ENCODE results near the gene ABTB2.

The ABTB2 gene

GRCh38 chr11:34124885-34125668, 232.7 kb downstream of the ABTB2 start:
- no peaks in the 10 kb centered on the region for H3K27me3 ChIP-seq (replicated peaks; ENCODE audit: control insufficient read depth, insufficient read depth, low read length, poor library complexity, severe bottlenecking)
- no peak for DNase-seq
- H3K27ac ChIP-seq (ENCODE audit: insufficient read depth, low read length, poor library complexity, severe bottlenecking) = no peak overlapping the region
- H3K9me3 ChIP-seq (ENCODE audit: control insufficient read depth, low read length) = no peaks in the 10 kb centered on the region
- H3K4me3 ChIP-seq (ENCODE audit: insufficient read depth, low read depth, low read length, poor library complexity, severe bottlenecking) = no peak overlapping the region
- peaks cover 81% of the 10 kb centered on the region for H3K36me3 ChIP-seq (ENCODE audit: control insufficient read depth, insufficient read depth, low read length)
- no peaks in the 10 kb centered on the region for H3K4me1 ChIP-seq (ENCODE audit: control insufficient read depth, insufficient read depth, low read length, poor library complexity, severe bottlenecking)

GRCh38 chr11:34120651-34121050, 237.2 kb downstream of the ABTB2 start:
- peaks cover 92% of the 10 kb centered on the region for H3K36me3 ChIP-seq (ENCODE audit: control insufficient read depth, insufficient read depth, low read length)
- no peak for DNase-seq

GRCh38 chr11:34114471-34114870, 243.3 kb downstream of the ABTB2 start:
- H3K36me3 ChIP-seq (ENCODE audit: control insufficient read depth, insufficient read depth, low read length) = peaks cover 94% of the 10 kb centered on the region
- H3K27me3 ChIP-seq (replicated peaks; ENCODE audit: control insufficient read depth, insufficient read depth, low read length, poor library complexity, severe bottlenecking) = no peaks in the 10 kb centered on the region
- no peaks in the 10 kb centered on the region for H3K4me1 ChIP-seq (ENCODE audit: control insufficient read depth, insufficient read depth, low read length, poor library complexity, severe bottlenecking)
- no peak overlapping the region for H3K27ac ChIP-seq (ENCODE audit: insufficient read depth, low read length, poor library complexity, severe bottlenecking)
- no peak for DNase-seq
- H3K9me3 ChIP-seq (ENCODE audit: control insufficient read depth, low read length) = no peaks in the 10 kb centered on the region
- H3K4me3 ChIP-seq (ENCODE audit: insufficient read depth, low read depth, low read length, poor library complexity, severe bottlenecking) = no peak overlapping the region

More at GRCh38 chr11:34120651-34121050, 237.2 kb downstream of the ABTB2 start:
- Histone ChIP-seq H3K9me3 (ENCODE audit: control insufficient read depth, low read length) (no peaks in the 10 kb centered on the region), H3K27ac (ENCODE audit: insufficient read depth, low read length, poor library complexity, severe bottlenecking) (no peak overlapping the region), H3K27me3 (replicated peaks; ENCODE audit: control insufficient read depth, insufficient read depth, low read length, poor library complexity, severe bottlenecking) (no peaks in the 10 kb centered on the region), H3K4me1 (ENCODE audit: control insufficient read depth, insufficient read depth, low read length, poor library complexity, severe bottlenecking) (no peaks in the 10 kb centered on the region), H3K4me3 (ENCODE audit: insufficient read depth, low read depth, low read length, poor library complexity, severe bottlenecking) (no peak overlapping the region)

- H3K27ac ChIP-seq (ENCODE audit: insufficient read depth, low read length, poor library complexity, severe bottlenecking) = no peak overlapping the region
- no peak for DNase-seq
- H3K4me3 ChIP-seq (ENCODE audit: insufficient read depth, low read depth, low read length, poor library complexity, severe bottlenecking) = no peak overlapping the region
- no peaks in the 10 kb centered on the region for H3K4me1 ChIP-seq (ENCODE audit: control insufficient read depth, insufficient read depth, low read length, poor library complexity, severe bottlenecking)
- H3K9me3 ChIP-seq (ENCODE audit: control insufficient read depth, low read length) = no peaks in the 10 kb centered on the region
- peaks cover 94% of the 10 kb centered on the region for H3K36me3 ChIP-seq (ENCODE audit: control insufficient read depth, insufficient read depth, low read length)
- no peaks in the 10 kb centered on the region for H3K27me3 ChIP-seq (replicated peaks; ENCODE audit: control insufficient read depth, insufficient read depth, low read length, poor library complexity, severe bottlenecking)
Observed at GRCh38 chr11:34114014-34114413, 243.8 kb downstream of the ABTB2 start.

- peaks cover under 1% of the 10 kb centered on the region for H3K4me1 ChIP-seq (ENCODE audit: control insufficient read depth, insufficient read depth, low read length, poor library complexity, severe bottlenecking)
- H3K36me3 ChIP-seq (ENCODE audit: control insufficient read depth, insufficient read depth, low read length) = peaks cover 77% of the 10 kb centered on the region
Observed at GRCh38 chr11:34111722-34112270, 246.0 kb downstream of the ABTB2 start.

GRCh38 chr11:34105957-34106504, 251.8 kb downstream of the ABTB2 start:
- peaks cover 14% of the 10 kb centered on the region for H3K4me1 ChIP-seq (ENCODE audit: control insufficient read depth, insufficient read depth, low read length, poor library complexity, severe bottlenecking)

More at GRCh38 chr11:34111722-34112270, 246.0 kb downstream of the ABTB2 start:
- H3K4me3 ChIP-seq (ENCODE audit: insufficient read depth, low read depth, low read length, poor library complexity, severe bottlenecking) = no peak overlapping the region
- DNase-seq = no peak
- H3K27me3 ChIP-seq (replicated peaks; ENCODE audit: control insufficient read depth, insufficient read depth, low read length, poor library complexity, severe bottlenecking) = no peaks in the 10 kb centered on the region
- no peak overlapping the region for H3K27ac ChIP-seq (ENCODE audit: insufficient read depth, low read length, poor library complexity, severe bottlenecking)
- H3K9me3 ChIP-seq (ENCODE audit: control insufficient read depth, low read length) = no peaks in the 10 kb centered on the region

GRCh38 chr11:34105079-34105956, 252.5 kb downstream of the ABTB2 start, which contains the start of gene NAT10:
Gene NAT10 (plus strand): TSS chr11:34105629. CDS start chr11:34108226, 2,597 bp downstream.
- H3K9me3 ChIP-seq (ENCODE audit: control insufficient read depth, low read length) = no peaks in the 10 kb centered on the region
- DNase-seq = peak; percentile 97
- peak within 1 kb of the TSS; percentile 90 for H3K27ac ChIP-seq (ENCODE audit: insufficient read depth, low read length, poor library complexity, severe bottlenecking)
- H3K36me3 ChIP-seq (ENCODE audit: control insufficient read depth, insufficient read depth, low read length) = peaks cover 22% of the 10 kb centered on the region
- H3K27me3 ChIP-seq (replicated peaks; ENCODE audit: control insufficient read depth, insufficient read depth, low read length, poor library complexity, severe bottlenecking) = no peaks in the 10 kb centered on the region
- H3K4me3 ChIP-seq (ENCODE audit: insufficient read depth, low read depth, low read length, poor library complexity, severe bottlenecking) = peak within 1 kb of the TSS; percentile 71
- H3K4me1 ChIP-seq (ENCODE audit: control insufficient read depth, insufficient read depth, low read length, poor library complexity, severe bottlenecking) = peaks cover 14% of the 10 kb centered on the region

More at GRCh38 chr11:34105957-34106504, 251.8 kb downstream of the ABTB2 start:
- Histone ChIP-seq H3K36me3 (ENCODE audit: control insufficient read depth, insufficient read depth, low read length) (peaks cover 24% of the 10 kb centered on the region), H3K27me3 (replicated peaks; ENCODE audit: control insufficient read depth, insufficient read depth, low read length, poor library complexity, severe bottlenecking) (no peaks in the 10 kb centered on the region), H3K27ac (ENCODE audit: insufficient read depth, low read length, poor library complexity, severe bottlenecking) (peak overlapping the region; percentile 90), H3K4me3 (ENCODE audit: insufficient read depth, low read depth, low read length, poor library complexity, severe bottlenecking) (peak overlapping the region; percentile 71), H3K9me3 (ENCODE audit: control insufficient read depth, low read length) (no peaks in the 10 kb centered on the region)
- no peak for DNase-seq

- H3K27me3 ChIP-seq (replicated peaks; ENCODE audit: control insufficient read depth, insufficient read depth, low read length, poor library complexity, severe bottlenecking) = no peaks in the 10 kb centered on the region
- no peak for DNase-seq
- peak overlapping the region; percentile 90 for H3K27ac ChIP-seq (ENCODE audit: insufficient read depth, low read length, poor library complexity, severe bottlenecking)
- H3K9me3 ChIP-seq (ENCODE audit: control insufficient read depth, low read length) = no peaks in the 10 kb centered on the region
- H3K4me3 ChIP-seq (ENCODE audit: insufficient read depth, low read depth, low read length, poor library complexity, severe bottlenecking) = peak overlapping the region; percentile 71
- peaks cover 14% of the 10 kb centered on the region for H3K4me1 ChIP-seq (ENCODE audit: control insufficient read depth, insufficient read depth, low read length, poor library complexity, severe bottlenecking)
- peaks cover 20% of the 10 kb centered on the region for H3K36me3 ChIP-seq (ENCODE audit: control insufficient read depth, insufficient read depth, low read length)
Observed at GRCh38 chr11:34104680-34105078, 253.1 kb downstream of the ABTB2 start.
